GM06990 (cell line): ENCODE results near the gene TRIM29.

ENCODE experiments used
- DNase-seq: peaks from one replicate; pipeline ENCODE4 v3.0.0-alpha.2; 2011; ENCODE audit not compliant: insufficient read length; ENCODE audit errors: extremely low read depth
- H3K27me3 ChIP-seq: replicated peaks from 2 replicates; pipeline ENCODE4 v1.6.0; 2011; ENCODE audit warnings: low read length; ENCODE audit not compliant: control insufficient read depth, insufficient read depth
- H3K36me3 ChIP-seq: 2 replicates; pipeline ENCODE4 v1.5.1; 2011; ENCODE audit warnings: low read length; ENCODE audit not compliant: control insufficient read depth, insufficient read depth
- H3K4me3 ChIP-seq: replicated peaks from 2 replicates; pipeline ENCODE4 v1.5.1; 2011; ENCODE audit warnings: low read depth, mild to moderate bottlenecking, control low read depth, low read length
- CTCF ChIP-seq: IDR thresholded peaks from 2 replicates; pipeline ENCODE4 v1.5.1; 2011; ENCODE audit warnings: low read length, control low read depth, mild to moderate bottlenecking, inconsistent platforms; ENCODE audit not compliant: insufficient read depth, poor library complexity, severe bottlenecking

TRIM29 gene

GRCh38 chr11:120063686-120064340 is 74.1 kb downstream of the TRIM29 start:
- TF ChIP-seq CTCF, result no peak
- Histone ChIP-seq H3K36me3 (no peaks in the 10 kb centered on the region), H3K27me3 (no peaks in the 10 kb centered on the region; the same call in 1 of the 2 replicates), H3K4me3 (no peak overlapping the region)
- no peak for DNase-seq

GRCh38 chr11:120062561-120062930 is 75.4 kb downstream of the TRIM29 start:
- DNase-seq, result no peak
- H3K4me3 ChIP-seq, result no peak overlapping the region
- no peaks in the 10 kb centered on the region for H3K36me3 ChIP-seq
- TF ChIP-seq CTCF, result no peak
- no peaks in the 10 kb centered on the region; the same call in 1 of the 2 replicates for H3K27me3 ChIP-seq

- TF ChIP-seq CTCF, result no peak
- Histone ChIP-seq H3K36me3 (no peaks in the 10 kb centered on the region), H3K27me3 (no peaks in the 10 kb centered on the region; the same call in 1 of the 2 replicates), H3K4me3 (no peak overlapping the region)
- DNase-seq, result no peak
Measured at GRCh38 chr11:120061761-120062560, 76.0 kb downstream of the TRIM29 start.
